ENCODE measurements around the gene MSTO1. TPM values are rescaled to one million over a fixed set of nuclear protein-coding genes. Genes with fewer than 3 reads are reported as not detected.

MSTO1 gene
- polyA plus RNA-seq (2011; rRNA removed) (28.3 and 35.5 TPM in 2 replicates), polyA plus RNA-seq (2017; fragmentation: RNase III; extraction: RNeasy Plus Mini Kit Qiagen cat#74134 plus additional on column Dnase treatment) (37.5 to 43.5 TPM (median 43.5 TPM) in 3 replicates), polyA minus RNA-seq (2011; rRNA and poly(A)+ RNA removed) (65.5 and 69.8 TPM in 2 replicates)
- polyA plus RNA-seq (2012; cell fraction: cytosol; rRNA removed) = 25.8 and 32.2 TPM in 2 replicates
- 128 and 129 TPM in 2 replicates for polyA plus RNA-seq (2012; cell fraction: nucleus; rRNA removed)

DNA sequence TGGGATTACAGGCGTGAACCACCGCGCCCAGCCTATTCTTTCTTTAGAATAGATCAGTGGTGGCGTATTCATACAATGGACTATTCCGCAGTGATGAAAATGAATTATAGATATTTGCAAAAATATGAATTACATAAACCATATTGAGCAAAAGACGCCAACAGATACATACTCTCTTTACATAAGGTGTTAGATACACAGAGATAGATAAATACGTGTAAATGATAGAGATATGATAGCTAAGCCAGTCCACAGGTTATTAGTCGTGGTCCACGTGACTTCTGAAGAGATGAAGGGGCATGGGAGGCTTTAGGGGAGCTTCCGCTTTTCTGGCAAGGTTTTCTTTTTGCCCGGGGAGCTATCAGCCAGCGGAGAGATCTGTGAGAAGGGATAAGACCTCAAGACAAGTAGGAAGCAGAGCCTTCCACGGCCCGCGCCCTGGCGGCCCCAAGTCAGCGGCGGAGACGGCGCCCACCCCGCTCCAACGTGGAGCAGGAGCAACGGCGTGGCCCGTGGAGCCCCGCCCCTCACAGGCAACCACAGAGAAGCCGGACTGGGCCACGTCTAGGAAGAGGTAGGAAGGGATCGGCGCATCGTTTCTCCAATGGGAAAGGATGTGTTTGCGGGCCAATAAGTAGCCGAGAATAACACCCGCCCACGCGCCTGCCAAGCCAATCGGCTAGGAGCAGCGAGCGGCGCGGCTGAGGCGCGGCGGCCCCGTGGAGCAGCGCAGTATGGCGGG is at the start of gene MSTO1:
MSTO1 (plus strand) TSS at position 704 of the 742 bp plus-strand sequence; CDS start at position 735, 31 bp downstream.
- Histone ChIP-seq H3K4me2 (peak within 1 kb of the TSS; percentile 69), H3K4me3 (peak within 1 kb of the TSS; percentile 62), H3K27ac (peak within 1 kb of the TSS; percentile 94), H3K4me1 (no peaks in the 10 kb centered on the region), H3K9me3 (no peaks in the 10 kb centered on the region)
- ChIA-PET CTCF (interaction anchor here (0.6 to 1.5 kb wide), 4 partner anchors 9 to 359 kb away, joined by 3 to 7 read pairs (median 3); no protein-coding TSS in a partner anchor), POLR2A (interaction anchor here (0.5 to 0.9 kb wide), 5 partner anchors 13 to 347 kb away, joined by 3 to 9 read pairs (median 4); partner anchors contain the start of gene SCAMP3)
- WGBS (ENCODE audit: missing lambda C conversion rate) = 9% methylated on average over 42 of the region's 47 CpGs
- DNase-seq (ENCODE audit: low read depth in 1 of 2, low spot score in 1 of 2) (peak; percentile 93 to 98), FAIRE-seq (no peak), ATAC-seq (peak; percentile 97 to 99)
- TF ChIP-seq EP300 (IDR thresholded peaks at IDR 0.05) = no peak
- 0 out of 2 replicates have a peak, but pooled peaks have one; percentile 32 for TF ChIP-seq HOXB13 (CRISPR knock-in tag; IDR thresholded peaks at IDR 0.05; ENCODE audit: low read depth)
- TF ChIP-seq CBX2 (IDR thresholded peaks at IDR 0.05; ENCODE audit: borderline replicate concordance, low read depth) = no peak
- TF ChIP-seq, protein P1, sequence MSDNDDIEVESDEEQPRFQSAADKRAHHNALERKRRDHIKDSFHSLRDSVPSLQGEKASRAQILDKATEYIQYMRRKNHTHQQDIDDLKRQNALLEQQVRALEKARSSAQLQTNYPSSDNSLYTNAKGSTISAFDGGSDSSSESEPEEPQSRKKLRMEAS (IDR thresholded peaks at IDR 0.05) = peak; percentile 97
- no peak for TF ChIP-seq GATA3 (IDR thresholded peaks at IDR 0.05; ENCODE audit: borderline replicate concordance)
- no peak for TF ChIP-seq HDAC2 (IDR thresholded peaks at IDR 0.05)
- TF ChIP-seq ZFP36 (IDR thresholded peaks at IDR 0.05; ENCODE audit: borderline replicate concordance, partially characterized antibody) = no peak
- TF ChIP-seq RNF2 (IDR thresholded peaks at IDR 0.05; ENCODE audit: borderline replicate concordance, low read depth) = no peak
- TF ChIP-seq TP53 (CRISPR knock-in tag; IDR thresholded peaks at IDR 0.05) = 0 out of 2 replicates have a peak, but pooled peaks have one; percentile 15
- no peak for TF ChIP-seq KDM1A (IDR thresholded peaks at IDR 0.05; ENCODE audit: low read depth)
- no peak for TF ChIP-seq NFE2L2 (conservative IDR thresholded peaks at IDR 0.05; ENCODE audit: low read length)
- TF ChIP-seq, protein P2, sequence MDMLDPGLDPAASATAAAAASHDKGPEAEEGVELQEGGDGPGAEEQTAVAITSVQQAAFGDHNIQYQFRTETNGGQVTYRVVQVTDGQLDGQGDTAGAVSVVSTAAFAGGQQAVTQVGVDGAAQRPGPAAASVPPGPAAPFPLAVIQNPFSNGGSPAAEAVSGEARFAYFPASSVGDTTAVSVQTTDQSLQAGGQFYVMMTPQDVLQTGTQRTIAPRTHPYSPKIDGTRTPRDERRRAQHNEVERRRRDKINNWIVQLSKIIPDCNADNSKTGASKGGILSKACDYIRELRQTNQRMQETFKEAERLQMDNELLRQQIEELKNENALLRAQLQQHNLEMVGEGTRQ (IDR thresholded peaks at IDR 0.05) = peak; percentile 82
- TF ChIP-seq FOSL2 (IDR thresholded peaks at IDR 0.05) = no peak
- no peak for TF ChIP-seq FOSL2 (CRISPR knock-in tag; IDR thresholded peaks at IDR 0.05)
- TF ChIP-seq, protein P3, sequence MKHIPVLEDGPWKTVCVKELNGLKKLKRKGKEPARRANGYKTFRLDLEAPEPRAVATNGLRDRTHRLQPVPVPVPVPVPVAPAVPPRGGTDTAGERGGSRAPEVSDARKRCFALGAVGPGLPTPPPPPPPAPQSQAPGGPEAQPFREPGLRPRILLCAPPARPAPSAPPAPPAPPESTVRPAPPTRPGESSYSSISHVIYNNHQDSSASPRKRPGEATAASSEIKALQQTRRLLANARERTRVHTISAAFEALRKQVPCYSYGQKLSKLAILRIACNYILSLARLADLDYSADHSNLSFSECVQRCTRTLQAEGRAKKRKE (CRISPR knock-in tag; IDR thresholded peaks at IDR 0.05; ENCODE audit: low read depth) = no peak
- TF ChIP-seq RARB (CRISPR knock-in tag; IDR thresholded peaks at IDR 0.05) = no peak
- no peak for TF ChIP-seq CEBPB (IDR thresholded peaks at IDR 0.05)
- TF ChIP-seq, protein P4, sequence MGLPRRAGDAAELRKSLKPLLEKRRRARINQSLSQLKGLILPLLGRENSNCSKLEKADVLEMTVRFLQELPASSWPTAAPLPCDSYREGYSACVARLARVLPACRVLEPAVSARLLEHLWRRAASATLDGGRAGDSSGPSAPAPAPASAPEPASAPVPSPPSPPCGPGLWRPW (IDR thresholded peaks at IDR 0.05) = no peak
- TF ChIP-seq MYC (IDR thresholded peaks at IDR 0.05; ENCODE audit: borderline replicate concordance, low read length) = peak; percentile 96
- no peak for TF ChIP-seq ESRRA (IDR thresholded peaks at IDR 0.05; ENCODE audit: borderline replicate concordance, low read length)
- no peak for TF ChIP-seq JUNB (IDR thresholded peaks at IDR 0.05)
- TF ChIP-seq, protein P5, sequence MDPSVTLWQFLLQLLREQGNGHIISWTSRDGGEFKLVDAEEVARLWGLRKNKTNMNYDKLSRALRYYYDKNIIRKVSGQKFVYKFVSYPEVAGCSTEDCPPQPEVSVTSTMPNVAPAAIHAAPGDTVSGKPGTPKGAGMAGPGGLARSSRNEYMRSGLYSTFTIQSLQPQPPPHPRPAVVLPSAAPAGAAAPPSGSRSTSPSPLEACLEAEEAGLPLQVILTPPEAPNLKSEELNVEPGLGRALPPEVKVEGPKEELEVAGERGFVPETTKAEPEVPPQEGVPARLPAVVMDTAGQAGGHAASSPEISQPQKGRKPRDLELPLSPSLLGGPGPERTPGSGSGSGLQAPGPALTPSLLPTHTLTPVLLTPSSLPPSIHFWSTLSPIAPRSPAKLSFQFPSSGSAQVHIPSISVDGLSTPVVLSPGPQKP (IDR thresholded peaks at IDR 0.05; ENCODE audit: low read depth, low read length) = no peak
- no peak for TF ChIP-seq RFX5 (IDR thresholded peaks at IDR 0.05)
- TF ChIP-seq HOXB5 (CRISPR knock-in tag; IDR thresholded peaks at IDR 0.05) = peak; percentile 59; the same call in 1 of the 2 replicates
- TF ChIP-seq HEYL (CRISPR knock-in tag; IDR thresholded peaks at IDR 0.05) = no peak
- TF ChIP-seq KDM5A (IDR thresholded peaks at IDR 0.05) = no peak
- no peak for TF ChIP-seq EHMT2 (IDR thresholded peaks at IDR 0.05; ENCODE audit: low read depth)
- TF ChIP-seq ZSCAN20 (CRISPR knock-in tag; IDR thresholded peaks at IDR 0.05) = no peak
- no peak for TF ChIP-seq ZNF302 (CRISPR knock-in tag; IDR thresholded peaks at IDR 0.05)
- no peak for TF ChIP-seq HOXA7 (CRISPR knock-in tag; IDR thresholded peaks at IDR 0.05)
- no peak for TF ChIP-seq NR3C1 (IDR thresholded peaks at IDR 0.05)
- no peak for TF ChIP-seq FOXS1 (CRISPR knock-in tag; IDR thresholded peaks at IDR 0.05)
- no peak for TF ChIP-seq MAZ (IDR thresholded peaks at IDR 0.05; ENCODE audit: borderline replicate concordance, low read depth, low read length)
- no peak for TF ChIP-seq BHLHE40 (IDR thresholded peaks at IDR 0.05; ENCODE audit: low read depth, low read length)
- TF ChIP-seq, protein P6, sequence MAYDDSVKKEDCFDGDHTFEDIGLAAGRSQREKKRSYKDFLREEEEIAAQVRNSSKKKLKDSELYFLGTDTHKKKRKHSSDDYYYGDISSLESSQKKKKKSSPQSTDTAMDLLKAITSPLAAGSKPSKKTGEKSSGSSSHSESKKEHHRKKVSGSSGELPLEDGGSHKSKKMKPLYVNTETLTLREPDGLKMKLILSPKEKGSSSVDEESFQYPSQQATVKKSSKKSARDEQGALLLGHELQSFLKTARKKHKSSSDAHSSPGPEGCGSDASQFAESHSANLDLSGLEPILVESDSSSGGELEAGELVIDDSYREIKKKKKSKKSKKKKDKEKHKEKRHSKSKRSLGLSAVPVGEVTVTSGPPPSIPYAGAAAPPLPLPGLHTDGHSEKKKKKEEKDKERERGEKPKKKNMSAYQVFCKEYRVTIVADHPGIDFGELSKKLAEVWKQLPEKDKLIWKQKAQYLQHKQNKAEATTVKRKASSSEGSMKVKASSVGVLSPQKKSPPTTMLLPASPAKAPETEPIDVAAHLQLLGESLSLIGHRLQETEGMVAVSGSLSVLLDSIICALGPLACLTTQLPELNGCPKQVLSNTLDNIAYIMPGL (CRISPR knock-in tag; IDR thresholded peaks at IDR 0.05; ENCODE audit: borderline replicate concordance) = no peak
- no peak for TF ChIP-seq MAFK (IDR thresholded peaks at IDR 0.05; ENCODE audit: partially characterized antibody)
- TF ChIP-seq ZC3H11A (IDR thresholded peaks at IDR 0.05) = no peak
- no peak for TF ChIP-seq TFCP2L1 (CRISPR knock-in tag; IDR thresholded peaks at IDR 0.05)
